B cell (primary cell): ENCODE data around the gene AP1S3. TPM values are rescaled to one million over a fixed set of nuclear protein-coding genes. Genes with fewer than 3 reads are reported as not detected.

Source experiments
- ATAC-seq: fragments of 200-7000 bp; cut with Tn5 transposase; one replicate; pipeline ENCODE4 v1.10.0; 2021; ENCODE audit warnings: low read depth, mild to moderate bottlenecking, moderate number of reproducible peaks, moderate library complexity
- CTCF ChIA-PET: fragments of 350-600 bp; sonication (Branson Sonifier 250); formaldehyde crosslinking; loops from one replicate; lab custom pipeline; 2021; ENCODE audit warnings: antibody characterized with exemption, inconsistent platforms; lab: Charles Lee
- POLR2A ChIA-PET: fragments of 350-600 bp; sonication (Branson Sonifier 250); formaldehyde crosslinking; loops from one replicate; lab custom pipeline; 2021; ENCODE audit warnings: antibody characterized with exemption; lab: Charles Lee
- DNase-seq: peaks from one replicate; pipeline ENCODE4 v3.0.0; 2013
- H2AFZ ChIP-seq: 2 replicates; pipeline ENCODE4 v1.6.1; 2012; ENCODE audit warnings: mild to moderate bottlenecking, low read depth, low read length; ENCODE audit not compliant: insufficient read depth, poor library complexity, severe bottlenecking
- H3K27ac ChIP-seq, 2 donors: 1 replicate in 1 of 2; 2 replicates in 1 of 2; pipeline ENCODE4 v1.5.1; 2012 to 2013; ENCODE audit warnings: low read length in 2 of 2, mild to moderate bottlenecking in 2 of 2, moderate library complexity in 1 of 2
- H3K27me3 ChIP-seq, 4 experiments: fragments of 200-600 bp in 1 of 4; sonication (generic) in 1 of 4; replicated peaks in 1 of 4; 1 replicate in 2 of 4; 2 replicates in 2 of 4; pipeline versions ENCODE4 v1.6.1 to v1.7.0; 2013 to 2016; ENCODE audit warnings: low read length in 3 of 4, mild to moderate bottlenecking in 2 of 4, mixed read lengths in 1 of 4, moderate library complexity in 1 of 4; ENCODE audit not compliant: insufficient read depth in 4 of 4, control insufficient read depth in 3 of 4; ENCODE audit errors: control extremely low read depth in 1 of 4
- H3K36me3 ChIP-seq, 2 experiments: replicated peaks in 1 of 2; 1 replicate in 1 of 2; 2 replicates in 1 of 2; pipeline versions ENCODE4 v1.6.1 to v1.7.1; 2013; ENCODE audit warnings: low read length in 1 of 2; ENCODE audit not compliant: insufficient read depth in 2 of 2, control insufficient read depth in 1 of 2; ENCODE audit errors: control extremely low read depth in 1 of 2, extremely low read depth in 1 of 2
- H3K4me1 ChIP-seq, 2 donors: fragments of 200-600 bp in 1 of 2; sonication (generic) in 1 of 2; 1 replicate in 1 of 2; 2 replicates in 1 of 2; pipeline versions ENCODE4 v1.5.1 to v1.6.1; 2013 to 2017; ENCODE audit warnings: low read length in 2 of 2; ENCODE audit not compliant: control insufficient read depth in 2 of 2, insufficient read depth in 2 of 2
- H3K4me2 ChIP-seq: replicated peaks from 2 replicates; pipeline ENCODE3; 2012; ENCODE audit warnings: mild to moderate bottlenecking, low read depth, low read length; ENCODE audit not compliant: poor library complexity, severe bottlenecking
- H3K4me3 ChIP-seq, 5 experiments: fragments of 200-600 bp in 1 of 5; sonication (generic) in 1 of 5; 1 replicate in 3 of 5; 2 replicates in 2 of 5; pipeline versions ENCODE4 v1.5.1 to v1.7.0; 2011 to 2016; ENCODE audit warnings: low read length in 4 of 5, mild to moderate bottlenecking in 4 of 5, low read depth in 2 of 5, control low read depth in 1 of 5, moderate library complexity in 1 of 5; ENCODE audit not compliant: insufficient read depth in 1 of 5; ENCODE audit errors: control extremely low read depth in 1 of 5, extremely low read depth in 1 of 5
- H3K79me2 ChIP-seq: fragments of 200-600 bp; sonication (generic); one replicate; pipeline ENCODE4 v1.6.0; 2016; ENCODE audit warnings: low read length; ENCODE audit not compliant: control insufficient read depth, insufficient read depth
- H3K9ac ChIP-seq: fragments of 200-600 bp; sonication (generic); 2 replicates; pipeline ENCODE4 v1.6.1; 2017; ENCODE audit warnings: mild to moderate bottlenecking, low read length, moderate library complexity
- H3K9me3 ChIP-seq, 3 donors: one replicate each; pipeline versions ENCODE4 v1.6.1 to v1.7.1; 2013; ENCODE audit warnings: low read length in 2 of 3; ENCODE audit not compliant: control insufficient read depth in 2 of 3, insufficient read depth in 1 of 3; ENCODE audit errors: control extremely low read depth in 1 of 3
- H4K20me1 ChIP-seq: 2 replicates; pipeline ENCODE4 v1.6.0; 2012; ENCODE audit warnings: mild to moderate bottlenecking, low read length; ENCODE audit not compliant: insufficient read depth, control insufficient read depth, poor library complexity, severe bottlenecking
- H3K27ac Mint-ChIP-seq: one replicate; pipeline ENCODE4 v1.8.0; 2021; ENCODE audit warnings: mixed read lengths
- H3K27me3 Mint-ChIP-seq: one replicate; pipeline ENCODE4 v1.8.0; 2021; ENCODE audit warnings: mixed read lengths
- H3K4me1 Mint-ChIP-seq: one replicate; pipeline ENCODE4 v1.8.0; 2021; ENCODE audit warnings: mixed read lengths
- H3K4me3 Mint-ChIP-seq: one replicate; pipeline ENCODE4 v1.8.0; 2021; ENCODE audit warnings: mixed read lengths
- H3K9me3 Mint-ChIP-seq: one replicate; pipeline ENCODE4 v1.8.0; 2022; ENCODE audit warnings: mixed read lengths; ENCODE audit not compliant: insufficient read depth
- EZH2 ChIP-seq: IDR thresholded peaks from 2 replicates; pipeline ENCODE4 v1.6.1; 2012; ENCODE audit warnings: borderline replicate concordance, low read depth, mild to moderate bottlenecking, moderate library complexity, low read length; ENCODE audit not compliant: insufficient read depth, poor library complexity, severe bottlenecking
- WGBS: methylation state at CpG from one replicate; pipeline ENCODE4 v1.1.5; 2013; ENCODE audit warnings: missing lambda C conversion rate; ENCODE audit not compliant: insufficient coverage; 5-methylcytosine and 5-hydroxymethylcytosine counted together
- intact Hi-C: fragments of 100-400 bp; cut with micrococcal nuclease; formaldehyde crosslinking; loops from one replicate; pipeline ENCODE4 v1.10.0; 2022
- polyA plus RNA-seq: library from polyadenylated mRNA; depleted of rRNA; stranded (reverse); fragments of >200 nt; gene quantifications from 2 replicates; pipeline ENCODE4 v1.2.3, GENCODE V29; 2012
- total RNA-seq, 2 donors: library from RNA; stranded (reverse); fragments of 120-200 nt in 1 of 2; gene quantifications; 1 replicate in 1 of 2; 2 replicates in 1 of 2; pipeline versions ENCODE4 v1.2.3 to v1.2.4, GENCODE V29; 2013 to 2022
- TF ChIP-seq, protein P1 (sequence below): fragments of 200-600 bp; IDR thresholded peaks from one replicate; pipeline ENCODE4 v1.8.0; 2022; ENCODE audit warnings: antibody characterized with exemption, mild to moderate bottlenecking

The AP1S3 gene
- total and polyA plus RNA-seq, 2 donors (not counting 1 experiment from before 2014, with no cell fraction given): 7.2 to 41.4 TPM

DNA sequence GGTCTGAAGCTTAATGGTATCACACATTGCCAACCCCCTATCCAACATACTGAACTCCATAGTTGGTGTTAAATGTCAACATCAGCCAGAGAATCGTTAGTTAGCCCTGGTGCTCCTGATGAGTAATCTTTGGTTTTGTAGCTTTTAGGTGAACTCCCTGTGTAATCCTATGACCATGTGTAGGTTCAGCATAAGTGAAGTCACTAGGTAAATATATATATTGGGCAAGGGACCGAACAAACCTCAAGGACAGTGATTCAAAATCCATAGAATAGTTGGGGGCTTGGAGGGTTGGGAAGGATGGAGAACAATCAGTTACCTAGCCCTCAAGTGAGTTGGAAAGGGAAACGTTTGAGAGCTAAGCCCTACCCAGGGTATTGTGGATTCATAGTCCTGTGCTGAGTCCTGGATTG is 16.0 kb upstream of the AP1S3 start:
- POLR2A ChIA-PET: interaction anchor here (0.5 kb wide), 1 partner anchor 35 kb away, joined by 5 read pairs; no protein-coding TSS in a partner anchor
- H3K36me3 ChIP-seq: peaks cover 0 to 3% of the 10 kb centered on the region in 2 experiments
- no peak for ATAC-seq
- no peaks in the 10 kb centered on the region for H3K27me3 Mint-ChIP-seq
- H3K27ac Mint-ChIP-seq: no peak overlapping the region
- TF ChIP-seq, protein P1, sequence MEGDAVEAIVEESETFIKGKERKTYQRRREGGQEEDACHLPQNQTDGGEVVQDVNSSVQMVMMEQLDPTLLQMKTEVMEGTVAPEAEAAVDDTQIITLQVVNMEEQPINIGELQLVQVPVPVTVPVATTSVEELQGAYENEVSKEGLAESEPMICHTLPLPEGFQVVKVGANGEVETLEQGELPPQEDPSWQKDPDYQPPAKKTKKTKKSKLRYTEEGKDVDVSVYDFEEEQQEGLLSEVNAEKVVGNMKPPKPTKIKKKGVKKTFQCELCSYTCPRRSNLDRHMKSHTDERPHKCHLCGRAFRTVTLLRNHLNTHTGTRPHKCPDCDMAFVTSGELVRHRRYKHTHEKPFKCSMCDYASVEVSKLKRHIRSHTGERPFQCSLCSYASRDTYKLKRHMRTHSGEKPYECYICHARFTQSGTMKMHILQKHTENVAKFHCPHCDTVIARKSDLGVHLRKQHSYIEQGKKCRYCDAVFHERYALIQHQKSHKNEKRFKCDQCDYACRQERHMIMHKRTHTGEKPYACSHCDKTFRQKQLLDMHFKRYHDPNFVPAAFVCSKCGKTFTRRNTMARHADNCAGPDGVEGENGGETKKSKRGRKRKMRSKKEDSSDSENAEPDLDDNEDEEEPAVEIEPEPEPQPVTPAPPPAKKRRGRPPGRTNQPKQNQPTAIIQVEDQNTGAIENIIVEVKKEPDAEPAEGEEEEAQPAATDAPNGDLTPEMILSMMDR: no peak
- TF ChIP-seq EZH2: no peak
- peaks cover 0 to 16% (median 0%) of the 10 kb centered on the region in 3 donors for H3K9me3 ChIP-seq
- no peaks in the 10 kb centered on the region for H4K20me1 ChIP-seq
- 75% methylated on average over 2 of the region's 3 CpGs for WGBS
- peaks cover 13% of the 10 kb centered on the region for H3K9me3 Mint-ChIP-seq
- H3K27ac ChIP-seq: no peak overlapping the region
- H3K4me1 Mint-ChIP-seq: peaks cover 18% of the 10 kb centered on the region
- DNase-seq: no peak
- no peaks in the 10 kb centered on the region for H3K79me2 ChIP-seq
- H3K4me1 ChIP-seq: no peaks in the 10 kb centered on the region
- H3K27me3 ChIP-seq: no peaks in the 10 kb centered on the region
- no peak overlapping the region for H3K4me2 ChIP-seq
- intact Hi-C loops: no loop called here
- H3K9ac ChIP-seq: no peak overlapping the region
- H2AFZ ChIP-seq: no peak overlapping the region
- no peak overlapping the region for H3K4me3 ChIP-seq
- CTCF ChIA-PET: interaction anchor here (0.7 to 0.8 kb wide), 2 partner anchors 12 to 88 kb away, joined by 3 read pairs; no protein-coding TSS in a partner anchor
- H3K4me3 Mint-ChIP-seq: no peak overlapping the region

- H4K20me1 ChIP-seq: no peaks in the 10 kb centered on the region
- H3K4me3 ChIP-seq: no peak overlapping the region
- intact Hi-C loops: no loop called here
- no peak overlapping the region for H3K4me3 Mint-ChIP-seq
- no peaks in the 10 kb centered on the region for H3K79me2 ChIP-seq
- WGBS: 100% methylated on average over 2 of the region's 3 CpGs
- no peak for TF ChIP-seq EZH2
- TF ChIP-seq, protein P1: no peak
- peaks cover 13% of the 10 kb centered on the region for H3K9me3 Mint-ChIP-seq
- ATAC-seq: no peak
- no peak overlapping the region for H3K27ac ChIP-seq
- peaks cover 0 to 16% (median 0%) of the 10 kb centered on the region in 3 donors for H3K9me3 ChIP-seq
- no peaks in the 10 kb centered on the region for H3K27me3 ChIP-seq
- POLR2A ChIA-PET: no interaction called here
- no peak overlapping the region for H3K27ac Mint-ChIP-seq
- no peak overlapping the region for H3K9ac ChIP-seq
- peaks cover 18% of the 10 kb centered on the region for H3K4me1 Mint-ChIP-seq
- DNase-seq: no peak
- CTCF ChIA-PET: interaction anchor here (0.7 kb wide), 1 partner anchor 827 kb away, joined by 3 read pairs; no protein-coding TSS in a partner anchor
- H3K36me3 ChIP-seq: peaks cover 0 to 3% of the 10 kb centered on the region in 2 experiments
- H3K4me1 ChIP-seq: no peaks in the 10 kb centered on the region
- no peak overlapping the region for H3K4me2 ChIP-seq
- no peaks in the 10 kb centered on the region for H3K27me3 Mint-ChIP-seq
- no peak overlapping the region for H2AFZ ChIP-seq
Observed at GRCh38 chr2:223852281-223852795, 15.0 kb upstream of the AP1S3 start.
